ENCODE measurements around the gene GPR137. TPM values are rescaled to one million over a fixed set of nuclear protein-coding genes. Genes with fewer than 3 reads are reported as not detected.

GPR137 gene
- polyA plus RNA-seq, 3 donors: 27.2 to 42.7 (median 42.7) TPM

- DNase-seq (ENCODE audit: extremely low read depth in 1 of 11, low read depth in 9 of 11, low spot score in 4 of 11): no peak
Measured at GRCh38 chr11:64259533-64260067, 26.0 kb upstream of the GPR137 start.

DNA sequence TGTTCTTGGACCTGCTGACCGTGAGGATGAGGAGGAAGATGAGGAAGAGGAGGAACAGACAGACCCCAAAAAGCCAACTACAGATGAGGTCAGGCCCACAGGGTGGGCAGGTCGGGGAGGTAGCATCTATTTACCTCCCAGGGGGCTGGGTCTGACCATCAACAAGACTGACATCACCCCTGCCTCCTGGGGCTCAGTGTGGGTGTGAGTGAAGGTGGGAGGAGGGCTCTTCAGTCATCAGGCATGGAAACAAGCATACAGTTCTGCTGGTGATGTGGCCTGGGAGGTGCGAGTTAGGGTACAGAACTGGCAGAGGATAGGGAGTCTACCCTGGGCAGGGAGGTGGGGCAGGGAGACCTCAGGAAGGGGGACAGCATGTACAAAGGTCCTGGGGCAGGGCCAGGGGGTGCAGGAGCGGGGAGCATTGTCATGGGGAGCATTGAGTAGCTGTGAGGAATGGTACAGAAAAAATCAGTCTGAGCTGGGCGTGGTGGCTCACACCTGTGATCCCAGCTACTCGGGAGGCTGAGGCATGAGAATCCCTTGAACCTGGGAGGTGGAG, 25.4 kb upstream of the GPR137 start:
- DNase-seq (ENCODE audit: extremely low read depth in 1 of 11, low read depth in 9 of 11, low spot score in 4 of 11): no peak

DNA sequence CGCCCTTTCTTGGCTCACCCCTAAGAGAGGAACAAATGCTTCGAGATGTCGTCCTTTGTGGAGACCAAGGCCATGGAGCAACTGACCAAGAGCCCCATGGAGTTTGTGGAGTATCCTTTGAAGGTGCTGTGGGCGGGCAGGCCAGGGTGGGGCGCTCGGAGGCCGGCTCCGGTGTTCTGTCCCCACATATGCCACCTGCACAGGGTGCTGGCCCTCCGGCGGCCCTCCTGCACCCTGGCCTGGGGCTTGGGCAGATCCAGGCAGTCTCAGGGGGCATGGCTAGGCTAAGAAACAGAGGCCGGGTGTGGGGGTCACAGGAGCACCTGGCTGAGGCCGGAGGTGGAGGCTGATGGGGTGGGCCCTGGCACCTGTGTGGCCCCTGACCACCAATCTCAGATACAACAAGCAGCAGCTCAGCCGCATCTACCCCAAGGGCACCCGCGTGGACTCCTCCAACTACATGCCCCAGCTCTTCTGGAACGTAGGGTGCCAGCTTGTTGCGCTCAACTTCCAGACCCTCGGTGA, 24.0 kb upstream of the GPR137 start:
- no peak for DNase-seq (ENCODE audit: extremely low read depth in 1 of 11, low read depth in 9 of 11, low spot score in 4 of 11)

GRCh38 chr11:64262271-64263002, 23.2 kb upstream of the GPR137 start:
- DNase-seq (ENCODE audit: extremely low read depth in 1 of 11, low read depth in 9 of 11, low spot score in 4 of 11): no peak

DNA sequence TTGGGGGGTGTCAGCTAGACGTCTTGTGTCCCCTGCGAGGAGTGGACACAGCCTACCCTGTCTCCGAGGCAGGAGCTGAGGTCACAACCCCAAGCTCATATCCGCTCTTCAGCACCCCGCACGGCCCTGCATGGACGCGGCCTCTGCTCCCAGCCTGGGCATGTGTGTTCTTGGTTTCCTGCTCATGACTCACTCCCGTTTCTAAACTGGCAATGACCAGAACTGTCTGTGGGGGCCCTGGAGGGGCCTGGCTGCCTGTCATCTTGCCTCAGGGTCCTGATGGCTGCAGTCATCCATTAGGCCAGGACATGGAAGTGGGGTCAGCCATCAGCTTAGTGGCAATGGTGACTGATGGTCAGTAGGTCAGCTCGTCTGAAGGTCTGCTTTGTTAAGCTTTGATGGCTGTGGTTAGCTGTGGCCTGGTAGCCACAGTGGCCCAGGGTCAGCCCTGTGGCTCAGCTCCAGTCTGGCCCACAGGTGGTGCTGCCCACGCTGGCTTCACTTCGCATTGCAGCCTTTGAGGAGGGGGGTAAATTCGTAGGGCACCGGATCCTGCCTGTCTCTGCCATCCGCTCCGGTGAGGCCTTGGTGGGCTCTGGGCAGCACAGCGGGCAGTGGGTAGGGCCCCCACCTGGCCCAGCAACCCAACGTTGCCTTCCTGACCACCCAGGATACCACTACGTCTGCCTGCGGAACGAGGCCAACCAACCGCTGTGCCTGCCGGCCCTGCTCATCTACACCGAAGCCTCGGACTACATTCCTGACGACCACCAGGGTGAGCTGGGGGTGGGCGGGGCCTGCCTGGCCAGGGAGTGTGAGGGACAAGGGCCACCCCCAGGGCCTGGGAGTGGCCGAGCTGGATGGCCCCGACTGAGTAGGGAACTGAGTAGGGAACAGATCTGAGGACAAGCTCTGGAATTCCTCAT, 22.4 kb upstream of the GPR137 start:
- DNase-seq (ENCODE audit: extremely low read depth in 1 of 11, low read depth in 9 of 11, low spot score in 4 of 11): no peak

GRCh38 chr11:64263947-64264317, 21.7 kb upstream of the GPR137 start:
- DNase-seq (ENCODE audit: extremely low read depth in 1 of 11, low read depth in 9 of 11, low spot score in 4 of 11): no peak

DNA sequence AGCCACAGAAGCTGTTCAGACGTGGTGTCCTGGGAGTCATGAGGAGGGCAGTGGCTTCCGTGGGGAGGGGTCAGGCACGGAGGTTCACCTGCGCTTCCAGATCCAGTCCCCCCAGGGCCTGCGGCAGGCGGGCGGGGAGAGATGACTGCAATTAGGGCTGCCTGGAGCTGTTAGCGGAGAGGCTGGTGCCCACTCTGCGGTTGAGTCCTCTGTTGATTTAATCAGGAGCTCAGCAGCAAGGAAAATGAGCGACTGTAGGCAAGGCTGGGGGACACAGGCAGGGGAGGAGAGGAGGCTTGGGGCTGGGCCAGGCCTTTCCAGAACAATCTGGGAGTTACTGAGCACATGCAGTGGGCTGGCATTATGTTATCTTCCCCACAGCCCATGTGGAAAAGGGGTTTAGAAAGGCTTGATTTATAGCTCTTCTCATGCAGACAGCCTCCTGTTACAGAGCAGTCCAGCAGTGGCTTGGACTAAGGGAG, 21.2 kb upstream of the GPR137 start:
- no peak for DNase-seq (ENCODE audit: extremely low read depth in 1 of 11, low read depth in 9 of 11, low spot score in 4 of 11)

GRCh38 chr11:64265176-64266160, 20.2 kb upstream of the GPR137 start:
- DNase-seq (ENCODE audit: extremely low read depth in 1 of 11, low read depth in 9 of 11, low spot score in 4 of 11): no peak

DNA sequence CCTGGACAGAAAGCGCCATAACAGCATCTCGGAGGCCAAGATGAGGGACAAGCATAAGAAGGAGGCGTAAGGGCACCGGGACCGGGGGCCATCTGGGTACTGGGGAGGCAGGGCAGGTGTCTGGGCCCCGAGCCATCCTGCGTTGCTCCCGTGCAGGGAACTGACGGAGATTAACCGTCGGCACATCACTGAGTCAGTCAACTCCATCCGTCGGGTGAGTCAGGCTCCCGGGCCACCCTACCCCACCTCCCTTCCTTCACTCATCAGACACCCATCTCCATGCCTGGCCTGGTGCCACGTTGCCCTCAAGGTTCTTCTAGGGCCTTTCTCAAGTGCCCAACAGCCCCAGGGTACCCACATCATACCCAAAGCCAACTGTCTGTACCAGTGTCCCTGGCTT, 19.3 kb upstream of the GPR137 start:
- DNase-seq (ENCODE audit: extremely low read depth in 1 of 11, low read depth in 9 of 11, low spot score in 4 of 11): no peak

DNA sequence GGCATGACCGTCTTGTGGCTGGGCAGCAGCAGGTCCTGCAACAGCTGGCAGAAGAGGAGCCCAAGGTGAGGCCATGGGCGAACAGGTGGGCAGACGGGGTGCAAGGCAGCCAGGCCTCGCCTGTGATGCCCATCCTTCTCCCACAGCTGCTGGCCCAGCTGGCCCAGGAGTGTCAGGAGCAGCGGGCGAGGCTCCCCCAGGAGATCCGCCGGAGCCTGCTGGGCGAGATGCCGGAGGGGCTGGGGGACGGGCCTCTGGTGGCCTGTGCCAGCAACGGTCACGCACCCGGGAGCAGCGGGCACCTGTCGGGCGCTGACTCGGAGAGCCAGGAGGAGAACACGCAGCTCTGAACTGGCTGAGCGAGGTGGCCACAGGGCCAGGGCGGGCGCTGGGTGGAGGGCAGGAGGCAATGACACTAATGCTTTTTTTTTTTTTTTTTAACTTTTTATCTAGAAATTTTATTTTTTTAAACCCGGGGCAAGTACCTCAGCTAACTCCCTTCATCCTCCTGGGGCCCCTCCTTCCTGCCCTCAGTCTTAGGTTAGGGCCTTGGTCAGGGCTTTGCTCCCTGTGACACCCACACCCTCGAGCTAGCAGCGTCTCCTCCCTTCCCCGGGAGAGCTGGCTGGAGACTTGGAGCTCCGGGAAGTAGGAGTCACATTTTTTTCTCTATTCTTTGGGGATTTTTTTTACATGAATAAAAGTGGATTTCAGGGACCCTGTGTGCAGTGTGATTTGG, 18.3 kb upstream of the GPR137 start:
- no peak for DNase-seq (ENCODE audit: extremely low read depth in 1 of 11, low read depth in 9 of 11, low spot score in 4 of 11)

- DNase-seq (ENCODE audit: extremely low read depth in 1 of 11, low read depth in 9 of 11, low spot score in 4 of 11): no peak
Measured at GRCh38 chr11:64268025-64268892, 17.4 kb upstream of the GPR137 start.

DNA sequence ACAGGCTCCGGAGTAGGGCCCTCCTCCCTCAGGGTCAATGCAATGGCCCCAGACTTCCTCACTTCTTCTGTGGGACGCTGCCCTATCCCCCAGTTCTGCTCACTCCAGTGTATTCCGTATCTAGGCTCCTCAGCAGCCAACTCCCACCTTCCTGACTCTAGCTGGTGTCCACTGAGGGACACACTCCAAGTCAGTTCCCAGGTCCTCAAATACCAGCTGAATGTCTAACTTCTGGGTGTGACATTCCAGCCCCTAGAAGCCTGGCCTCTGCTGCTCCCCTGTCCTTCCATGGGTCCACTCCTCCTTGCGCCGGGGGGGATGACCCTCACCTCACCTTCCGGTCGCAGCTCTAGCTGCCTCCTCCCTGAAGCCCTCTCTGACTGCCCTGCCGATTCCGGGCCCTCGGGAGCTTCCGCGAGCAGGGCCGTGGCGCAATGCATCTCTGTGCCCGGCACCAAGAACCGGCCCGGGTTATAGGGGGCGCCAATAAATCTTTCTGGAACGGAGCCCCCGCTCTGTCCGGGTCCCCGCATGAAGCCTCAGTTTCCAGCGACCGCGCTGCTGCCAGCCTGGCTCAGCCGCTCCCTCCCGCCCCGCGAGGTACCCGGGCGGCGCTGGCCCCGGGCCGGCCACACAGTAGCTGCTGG, 16.6 kb upstream of the GPR137 start:
- no peak for DNase-seq (ENCODE audit: extremely low read depth in 1 of 11, low read depth in 9 of 11, low spot score in 4 of 11)

DNA sequence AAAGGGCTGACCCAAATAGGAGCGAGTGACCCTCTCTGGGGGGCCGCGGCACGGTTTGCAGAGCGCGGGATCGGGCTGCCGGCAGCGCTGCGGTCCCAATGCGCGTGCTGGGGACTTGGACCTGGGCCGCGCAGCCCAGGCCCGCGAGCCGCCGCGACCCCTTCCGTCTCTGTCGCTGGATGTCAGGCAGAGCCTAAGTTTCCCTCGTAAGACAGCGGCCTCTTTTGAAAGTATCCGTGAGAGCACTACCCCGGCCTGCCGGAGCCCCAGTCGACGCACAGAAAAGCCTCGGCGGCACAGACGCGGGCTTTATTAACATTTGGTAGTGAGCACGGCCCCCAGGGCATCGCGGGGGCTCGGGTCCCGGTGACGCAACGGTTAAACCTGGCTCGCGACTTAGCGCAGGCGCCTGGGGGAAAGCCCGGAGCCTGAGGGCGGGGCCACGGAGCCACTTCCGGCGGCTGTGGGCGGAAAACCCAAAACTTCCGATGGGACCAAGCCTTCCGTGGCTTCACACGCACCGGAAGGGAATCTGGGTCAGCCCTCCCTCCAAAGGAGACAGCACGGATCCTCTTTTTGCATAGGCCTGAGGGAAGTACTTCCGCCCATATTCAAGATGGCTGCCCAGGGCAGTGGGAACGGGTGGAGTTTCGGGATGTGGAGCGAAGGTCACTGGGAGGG, 16.0 kb upstream of the GPR137 start:
- peak; percentile 95 to 100 (median 99) for DNase-seq (ENCODE audit: extremely low read depth in 1 of 11, low read depth in 9 of 11, low spot score in 4 of 11)

- no peak for DNase-seq (ENCODE audit: extremely low read depth in 1 of 11, low read depth in 9 of 11, low spot score in 4 of 11)
Measured at GRCh38 chr11:64275031-64275800, 10.4 kb upstream of the GPR137 start.

- DNase-seq (ENCODE audit: extremely low read depth in 1 of 11, low read depth in 9 of 11, low spot score in 4 of 11): no peak
Measured at GRCh38 chr11:64275841-64276240, 9.8 kb upstream of the GPR137 start.
